H1 (cell line): ENCODE data around the gene IGF2R.

Experiments
- ATF3 ChIP-seq: IDR thresholded peaks from 2 replicates; pipeline ENCODE4 v1.6.1; 2011; ENCODE audit warnings: low read depth, mild to moderate bottlenecking, low read length; ENCODE audit not compliant: insufficient read depth
- BRCA1 ChIP-seq: IDR thresholded peaks from 2 replicates; pipeline ENCODE4 v1.6.1; 2012; ENCODE audit warnings: low read depth, low read length, improper control_type of control experiment
- CBX8 ChIP-seq: fragments of 300-800, 300-1000 bp; sonication (generic); IDR thresholded peaks from 2 replicates; pipeline ENCODE4 v1.7.1; 2016; ENCODE audit warnings: low read depth, low read length, borderline replicate concordance
- CEBPB ChIP-seq: IDR thresholded peaks from 2 replicates; pipeline ENCODE4 v1.6.1; 2012; ENCODE audit warnings: low read depth, low read length
- CHD2 ChIP-seq: IDR thresholded peaks from 2 replicates; pipeline ENCODE4 v1.6.1; 2012; ENCODE audit warnings: low read length, improper control_type of control experiment
- GABPA ChIP-seq: IDR thresholded peaks from 2 replicates; pipeline ENCODE4 v1.6.1; 2011; ENCODE audit warnings: mild to moderate bottlenecking, low read length, moderate library complexity, borderline replicate concordance; ENCODE audit not compliant: insufficient read depth
- POLR2A ChIP-seq, 2 experiments: IDR thresholded peaks; 1 replicate in 1 of 2; 2 replicates in 1 of 2; pipeline ENCODE4 v1.6.1; 2011; ENCODE audit warnings: low read depth in 2 of 2, low read length in 2 of 2, mild to moderate bottlenecking in 2 of 2; ENCODE audit errors: control extremely low read depth in 1 of 2
- RAD21 ChIP-seq, 2 experiments: IDR thresholded peaks in 1 of 2; conservative IDR thresholded peaks in 1 of 2; 2 replicates each; pipeline ENCODE4 v1.6.1; 2011; ENCODE audit warnings: low read depth in 2 of 2, low read length in 2 of 2, improper control_type of control experiment in 1 of 2, inconsistent platforms in 1 of 2, mild to moderate bottlenecking in 1 of 2, moderate library complexity in 1 of 2
- SAP30 ChIP-seq: fragments of 300-600 bp; sonication (generic); IDR thresholded peaks from 2 replicates; pipeline ENCODE4 v1.7.1; 2012; ENCODE audit warnings: low read length, moderate library complexity, mild to moderate bottlenecking, inconsistent platforms; ENCODE audit not compliant: insufficient read depth, insufficient replicate concordance
- SIX5 ChIP-seq: IDR thresholded peaks from 2 replicates; pipeline ENCODE4 v1.6.1; 2011; ENCODE audit warnings: mild to moderate bottlenecking, low read depth, low read length
- TF ChIP-seq, protein P1 (sequence below), 3 experiments: IDR thresholded peaks; 1 replicate in 2 of 3; 2 replicates in 1 of 3; pipeline versions ENCODE4 v1.5.1 to v1.6.1; 2011; ENCODE audit warnings: low read length in 3 of 3, mild to moderate bottlenecking in 3 of 3, inconsistent platforms in 2 of 3, low read depth in 1 of 3, moderate library complexity in 1 of 3; ENCODE audit not compliant: insufficient read depth in 1 of 3; ENCODE audit errors: control extremely low read depth in 1 of 3

GRCh38 chr6:160004419-160005175 is 35.7 kb downstream of the IGF2R start:
- TF ChIP-seq CHD2 (no peak), BRCA1 (no peak), ATF3 (no peak), POLR2A (IDR thresholded peaks at IDR 0.05; ENCODE audit: control extremely low read depth in 1 of 2, low read depth in 2 of 2, low read length in 2 of 2) (no peak), CBX8 (no peak), CEBPB (no peak), RAD21 (IDR thresholded peaks at IDR 0.05 in 1 of 2, conservative IDR thresholded peaks at IDR 0.05 in 1 of 2; ENCODE audit: low read depth in 2 of 2, low read length in 2 of 2) (no peak), GABPA (no peak), SIX5 (no peak), SAP30 (no peak)
- TF ChIP-seq, protein P1, sequence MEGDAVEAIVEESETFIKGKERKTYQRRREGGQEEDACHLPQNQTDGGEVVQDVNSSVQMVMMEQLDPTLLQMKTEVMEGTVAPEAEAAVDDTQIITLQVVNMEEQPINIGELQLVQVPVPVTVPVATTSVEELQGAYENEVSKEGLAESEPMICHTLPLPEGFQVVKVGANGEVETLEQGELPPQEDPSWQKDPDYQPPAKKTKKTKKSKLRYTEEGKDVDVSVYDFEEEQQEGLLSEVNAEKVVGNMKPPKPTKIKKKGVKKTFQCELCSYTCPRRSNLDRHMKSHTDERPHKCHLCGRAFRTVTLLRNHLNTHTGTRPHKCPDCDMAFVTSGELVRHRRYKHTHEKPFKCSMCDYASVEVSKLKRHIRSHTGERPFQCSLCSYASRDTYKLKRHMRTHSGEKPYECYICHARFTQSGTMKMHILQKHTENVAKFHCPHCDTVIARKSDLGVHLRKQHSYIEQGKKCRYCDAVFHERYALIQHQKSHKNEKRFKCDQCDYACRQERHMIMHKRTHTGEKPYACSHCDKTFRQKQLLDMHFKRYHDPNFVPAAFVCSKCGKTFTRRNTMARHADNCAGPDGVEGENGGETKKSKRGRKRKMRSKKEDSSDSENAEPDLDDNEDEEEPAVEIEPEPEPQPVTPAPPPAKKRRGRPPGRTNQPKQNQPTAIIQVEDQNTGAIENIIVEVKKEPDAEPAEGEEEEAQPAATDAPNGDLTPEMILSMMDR (IDR thresholded peaks at IDR 0.05; ENCODE audit: control extremely low read depth in 1 of 3, insufficient read depth in 1 of 3, low read depth in 1 of 3, low read length in 3 of 3) = no peak
